Body of pancreas (tissue), 4 donors: ENCODE results near the gene DDIT3. TPM values are rescaled to one million over a fixed set of nuclear protein-coding genes. Genes with fewer than 3 reads are reported as not detected.

Source experiments
- ATAC-seq: fragments of 150-250 bp; one replicate; pipeline ENCODE4 v1.9.1; 2016
- DNase-seq, 4 donors: peaks; one replicate each; pipeline ENCODE4 v3.0.0-alpha.2; 2019
- H3K27ac ChIP-seq, 4 donors: fragments of 200-600 bp; sonication (generic); 1 replicate in 3 of 4; 2 replicates in 1 of 4; pipeline versions ENCODE4 v1.5.1 to v1.6.1; 2016 to 2019; ENCODE audit warnings: mild to moderate bottlenecking in 1 of 4, mixed read lengths in 1 of 4, moderate library complexity in 1 of 4
- H3K27me3 ChIP-seq, 2 donors: fragments of 200-600 bp; sonication (generic); one replicate each; pipeline ENCODE4 v1.6.0; 2016; ENCODE audit warnings: mild to moderate bottlenecking in 1 of 2
- H3K36me3 ChIP-seq, 2 donors: fragments of 200-600 bp; sonication (generic); replicated peaks in 1 of 2; 2 replicates each; pipeline ENCODE4 v1.5.1; 2016; ENCODE audit warnings: low read depth in 2 of 2; ENCODE audit not compliant: insufficient read depth in 1 of 2
- H3K4me1 ChIP-seq: fragments of 200-600 bp; sonication (generic); one replicate; pipeline ENCODE4 v1.6.0; 2016
- H3K4me3 ChIP-seq, 2 donors: fragments of 200-600 bp; sonication (generic); 1 replicate in 1 of 2; 2 replicates in 1 of 2; pipeline ENCODE4 v1.5.1; 2016 to 2019
- H3K9me3 ChIP-seq, 3 donors: fragments of 200-600 bp; sonication (generic); 1 replicate in 2 of 3; 2 replicates in 1 of 3; pipeline ENCODE4 v1.5.1; 2016
- POLR2A ChIP-seq, 3 donors: fragments of 450-650 bp; IDR thresholded peaks; one replicate each; pipeline ENCODE4 v1.6.1; 2016; ENCODE audit warnings: antibody characterized with exemption in 3 of 3, mild to moderate bottlenecking in 2 of 3
- WGBS, 2 donors: methylation state at CpG; one replicate each; pipeline ENCODE4 v1.1.5; 2017; 5-methylcytosine and 5-hydroxymethylcytosine counted together
- intact Hi-C: fragments of 100-400 bp; cut with DNase I; formaldehyde crosslinking; loops from one replicate; pipeline ENCODE4 v1.15.1; 2023
- microRNA counts, 2 donors: library from miRNA; unstranded; fragments of <30 nt; microRNA quantifications; one replicate each; lab custom pipeline; 2017
- microRNA-seq, 2 donors: library from miRNA; unstranded; fragments of <30 nt; microRNA quantifications; one replicate each; pipeline ENCODE4, GENCODE V29; 2016; ENCODE audit warnings: borderline number of aligned reads in 2 of 2, borderline replicate concordance in 2 of 2
- small RNA-seq: library from RNA; depleted of rRNA; stranded (forward); fragments of <200 nt; gene quantifications from one replicate; pipeline ENCODE3, GENCODE V24; 2016
- total RNA-seq, 2 donors: library from RNA; depleted of rRNA; stranded (reverse); fragments of >200 nt; gene quantifications; one replicate each; pipeline ENCODE4 v1.1.0, GENCODE V29; 2016
- TF ChIP-seq, protein P1 (sequence below), 7 experiments: fragments of 450-650 bp in 4 of 7; fragments of 200-600 bp in 3 of 7; sonication (generic) in 3 of 7; IDR thresholded peaks; one replicate each; pipeline ENCODE4 v1.5.1; 2016 to 2019; ENCODE audit warnings: antibody characterized with exemption in 7 of 7

DDIT3 gene
- total RNA-seq, 2 donors from 2014 or later = 7.3 to 12.7 TPM

DNA sequence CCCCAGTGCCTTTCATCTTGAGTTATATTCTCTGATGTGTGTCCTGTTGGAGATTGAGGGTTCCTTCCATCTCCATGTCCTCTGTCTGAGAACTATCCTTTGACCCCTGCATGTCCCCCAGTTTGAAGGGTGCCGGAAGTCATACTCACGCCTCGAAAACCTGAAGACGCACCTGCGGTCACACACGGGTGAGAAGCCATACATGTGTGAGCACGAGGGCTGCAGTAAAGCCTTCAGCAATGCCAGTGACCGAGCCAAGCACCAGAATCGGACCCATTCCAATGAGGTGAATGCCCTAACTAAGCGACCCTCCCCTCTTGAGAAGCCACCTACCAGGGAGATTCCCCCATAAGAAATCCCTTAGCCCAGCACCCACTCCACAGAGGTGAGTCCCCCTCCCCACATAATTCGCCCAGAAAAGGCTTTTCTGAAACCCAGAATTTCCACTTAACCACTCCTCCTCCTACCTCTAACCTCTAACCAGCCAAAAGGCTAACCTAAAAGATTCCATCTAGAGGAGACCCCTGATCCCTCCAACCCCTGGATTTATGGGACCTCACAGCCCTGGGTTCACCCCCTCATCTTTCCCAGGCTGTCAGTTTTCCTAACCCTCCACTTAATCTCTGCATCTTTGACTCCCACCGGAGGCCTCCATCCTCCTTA is 53.0 kb downstream of the DDIT3 start:
- intact Hi-C loops = no loop called here
- Histone ChIP-seq H3K9me3 (no peaks in the 10 kb centered on the region), H3K36me3 (no peaks in the 10 kb centered on the region), H3K4me1 (no peaks in the 10 kb centered on the region), H3K27ac (no peak overlapping the region), H3K4me3 (no peak overlapping the region), H3K27me3 (no peaks in the 10 kb centered on the region)
- WGBS, 2 donors = 74 to 77% methylated on average over 12 of the region's 12 CpGs
- no peak for TF ChIP-seq POLR2A (IDR thresholded peaks at IDR 0.05)
- TF ChIP-seq, protein P1, sequence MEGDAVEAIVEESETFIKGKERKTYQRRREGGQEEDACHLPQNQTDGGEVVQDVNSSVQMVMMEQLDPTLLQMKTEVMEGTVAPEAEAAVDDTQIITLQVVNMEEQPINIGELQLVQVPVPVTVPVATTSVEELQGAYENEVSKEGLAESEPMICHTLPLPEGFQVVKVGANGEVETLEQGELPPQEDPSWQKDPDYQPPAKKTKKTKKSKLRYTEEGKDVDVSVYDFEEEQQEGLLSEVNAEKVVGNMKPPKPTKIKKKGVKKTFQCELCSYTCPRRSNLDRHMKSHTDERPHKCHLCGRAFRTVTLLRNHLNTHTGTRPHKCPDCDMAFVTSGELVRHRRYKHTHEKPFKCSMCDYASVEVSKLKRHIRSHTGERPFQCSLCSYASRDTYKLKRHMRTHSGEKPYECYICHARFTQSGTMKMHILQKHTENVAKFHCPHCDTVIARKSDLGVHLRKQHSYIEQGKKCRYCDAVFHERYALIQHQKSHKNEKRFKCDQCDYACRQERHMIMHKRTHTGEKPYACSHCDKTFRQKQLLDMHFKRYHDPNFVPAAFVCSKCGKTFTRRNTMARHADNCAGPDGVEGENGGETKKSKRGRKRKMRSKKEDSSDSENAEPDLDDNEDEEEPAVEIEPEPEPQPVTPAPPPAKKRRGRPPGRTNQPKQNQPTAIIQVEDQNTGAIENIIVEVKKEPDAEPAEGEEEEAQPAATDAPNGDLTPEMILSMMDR (IDR thresholded peaks at IDR 0.05) = no peak
- no peak for DNase-seq
- ATAC-seq = no peak

MicroRNAs encoded within 50 kb of the gene (microRNA counts, 767-probe panel; counts per million panel counts)
- microRNA hsa-miR-616-3p (lab: Ali Mortazavi, UCI) = 0 to 736 counts per million in 2 donors

Small RNA genes within 50 kb of the gene (microRNA-seq; reads per million reads assigned to microRNA genes)
- gene MIR616 = 0.47 to 1.3 reads per million in 2 donors
- 0.47 to 0.90 reads per million in 2 donors for gene MIR6758

Small RNA genes within 50 kb of the gene (small RNA-seq; reads per million reads assigned to genes)
- not detected for gene MIR616

Other genes with a start within 250 kb of the DDIT3 start
- gene R3HDM2, start 89.5 kb downstream of the DDIT3 start, total RNA-seq = 10 to 100 TPM; 16.1 to 41.9 TPM
- gene INHBC, start 85.7 kb downstream of the DDIT3 start, total RNA-seq = not detected
- not detected for gene INHBE, start 65.2 kb downstream of the DDIT3 start, total RNA-seq
- 1 to 10 TPM in 1 of 2 donors, not detected in 1; 1.0 TPM for gene GLI1, start 60.7 kb downstream of the DDIT3 start, total RNA-seq
- 10 to 100 TPM in 1 of 2 donors, not detected in 1; 18.9 TPM for gene ARHGAP9, start 40.6 kb downstream of the DDIT3 start, total RNA-seq
- 100 to 1,000 TPM in 1 of 2 donors, 10 to 100 TPM in 1; 61.7 to 103 TPM for gene MARS1, start 32.4 kb downstream of the DDIT3 start, total RNA-seq
- gene MBD6, start 2.3 kb upstream of the DDIT3 start, total RNA-seq = 10 to 100 TPM; 22.7 to 30.6 TPM
- gene DCTN2, start 26.7 kb upstream of the DDIT3 start, total RNA-seq = 10 to 100 TPM; 80.1 to 89.2 TPM
- 1 to 10 TPM in 1 of 2 donors, under 1 TPM in 1; 0.33 to 1.3 TPM for gene KIF5A, start 29.5 kb upstream of the DDIT3 start, total RNA-seq
- 10 to 100 TPM; 12.2 to 48.0 TPM for gene PIP4K2C, start 70.7 kb upstream of the DDIT3 start, total RNA-seq
- gene DTX3, start 84.3 kb upstream of the DDIT3 start, total RNA-seq = 10 to 100 TPM in 1 of 2 donors, 1 to 10 TPM in 1; 4.6 to 12.2 TPM
- gene ARHGEF25, start 90.9 kb upstream of the DDIT3 start, total RNA-seq = 10 to 100 TPM; 10.1 to 10.9 TPM
- gene B4GALNT1, start 112.7 kb upstream of the DDIT3 start, total RNA-seq = under 1 TPM in 1 of 2 donors, not detected in 1; 0.78 TPM
- gene OS9, start 173.6 kb upstream of the DDIT3 start, total RNA-seq = 100 to 1,000 TPM; 167 to 213 TPM
- gene AGAP2, start 218.2 kb upstream of the DDIT3 start, total RNA-seq = 1 to 10 TPM in 1 of 2 donors, under 1 TPM in 1; 0.33 to 1.0 TPM
- gene TSPAN31, start 224.5 kb upstream of the DDIT3 start, total RNA-seq = 10 to 100 TPM; 33.7 to 36.9 TPM
- 10 to 100 TPM; 27.0 to 81.2 TPM for gene CDK4, start 231.8 kb upstream of the DDIT3 start, total RNA-seq
- gene MARCHF9, start 234.6 kb upstream of the DDIT3 start, total RNA-seq = 1 to 10 TPM; 5.2 to 9.9 TPM
- gene CYP27B1, start 246.6 kb upstream of the DDIT3 start, total RNA-seq = 1 to 10 TPM; 2.6 to 3.6 TPM